ENCODE measurements around the gene PIGT. TPM values are rescaled to one million over a fixed set of nuclear protein-coding genes. Genes with fewer than 3 reads are reported as not detected.
A peak's percentile ranks its signal among the peaks of the same experiment; 100 is the strongest.

Gene PIGT
- total RNA-seq, 1 experiment from 2014 or later = 71.4 TPM

DNA sequence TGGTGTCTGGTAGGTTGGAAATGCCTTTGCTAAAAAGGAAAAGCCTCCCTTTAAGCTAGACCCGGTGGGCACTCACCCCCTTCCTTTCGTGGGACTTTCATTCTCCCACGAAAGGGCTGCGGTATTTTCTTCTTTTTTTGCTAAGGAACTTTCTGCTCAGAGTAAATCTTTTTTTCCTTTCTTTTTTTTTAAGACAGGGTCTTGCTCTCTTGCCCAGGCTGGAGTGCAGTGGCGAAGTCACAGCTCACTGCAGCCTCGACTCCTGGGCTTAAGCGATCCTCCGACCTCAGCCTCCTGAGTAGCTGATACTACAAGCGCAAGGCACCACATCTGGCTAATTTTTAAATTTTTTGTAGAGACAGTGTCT is 41.9 kb upstream of the PIGT start:
- TF ChIP-seq EZH2phosphoT487 (IDR thresholded peaks at IDR 0.05; ENCODE audit: borderline replicate concordance) (no peak), JUND (IDR thresholded peaks at IDR 0.05) (no peak), YY1 (IDR thresholded peaks at IDR 0.05; ENCODE audit: extremely low read depth, insufficient replicate concordance, low read depth, low read length) (no peak), EZH2 (IDR thresholded peaks at IDR 0.05) (no peak), ELF1 (IDR thresholded peaks at IDR 0.05; ENCODE audit: borderline replicate concordance, low read depth) (no peak), SIN3A (IDR thresholded peaks at IDR 0.05; ENCODE audit: low read depth) (no peak), CEBPB (IDR thresholded peaks at IDR 0.05; ENCODE audit: low read depth) (no peak), ZFX (IDR thresholded peaks at IDR 0.05) (no peak)
- TF ChIP-seq, protein P1, sequence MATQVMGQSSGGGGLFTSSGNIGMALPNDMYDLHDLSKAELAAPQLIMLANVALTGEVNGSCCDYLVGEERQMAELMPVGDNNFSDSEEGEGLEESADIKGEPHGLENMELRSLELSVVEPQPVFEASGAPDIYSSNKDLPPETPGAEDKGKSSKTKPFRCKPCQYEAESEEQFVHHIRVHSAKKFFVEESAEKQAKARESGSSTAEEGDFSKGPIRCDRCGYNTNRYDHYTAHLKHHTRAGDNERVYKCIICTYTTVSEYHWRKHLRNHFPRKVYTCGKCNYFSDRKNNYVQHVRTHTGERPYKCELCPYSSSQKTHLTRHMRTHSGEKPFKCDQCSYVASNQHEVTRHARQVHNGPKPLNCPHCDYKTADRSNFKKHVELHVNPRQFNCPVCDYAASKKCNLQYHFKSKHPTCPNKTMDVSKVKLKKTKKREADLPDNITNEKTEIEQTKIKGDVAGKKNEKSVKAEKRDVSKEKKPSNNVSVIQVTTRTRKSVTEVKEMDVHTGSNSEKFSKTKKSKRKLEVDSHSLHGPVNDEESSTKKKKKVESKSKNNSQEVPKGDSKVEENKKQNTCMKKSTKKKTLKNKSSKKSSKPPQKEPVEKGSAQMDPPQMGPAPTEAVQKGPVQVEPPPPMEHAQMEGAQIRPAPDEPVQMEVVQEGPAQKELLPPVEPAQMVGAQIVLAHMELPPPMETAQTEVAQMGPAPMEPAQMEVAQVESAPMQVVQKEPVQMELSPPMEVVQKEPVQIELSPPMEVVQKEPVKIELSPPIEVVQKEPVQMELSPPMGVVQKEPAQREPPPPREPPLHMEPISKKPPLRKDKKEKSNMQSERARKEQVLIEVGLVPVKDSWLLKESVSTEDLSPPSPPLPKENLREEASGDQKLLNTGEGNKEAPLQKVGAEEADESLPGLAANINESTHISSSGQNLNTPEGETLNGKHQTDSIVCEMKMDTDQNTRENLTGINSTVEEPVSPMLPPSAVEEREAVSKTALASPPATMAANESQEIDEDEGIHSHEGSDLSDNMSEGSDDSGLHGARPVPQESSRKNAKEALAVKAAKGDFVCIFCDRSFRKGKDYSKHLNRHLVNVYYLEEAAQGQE (IDR thresholded peaks at IDR 0.05; ENCODE audit: low read depth) = no peak
- TF ChIP-seq, protein P2, sequence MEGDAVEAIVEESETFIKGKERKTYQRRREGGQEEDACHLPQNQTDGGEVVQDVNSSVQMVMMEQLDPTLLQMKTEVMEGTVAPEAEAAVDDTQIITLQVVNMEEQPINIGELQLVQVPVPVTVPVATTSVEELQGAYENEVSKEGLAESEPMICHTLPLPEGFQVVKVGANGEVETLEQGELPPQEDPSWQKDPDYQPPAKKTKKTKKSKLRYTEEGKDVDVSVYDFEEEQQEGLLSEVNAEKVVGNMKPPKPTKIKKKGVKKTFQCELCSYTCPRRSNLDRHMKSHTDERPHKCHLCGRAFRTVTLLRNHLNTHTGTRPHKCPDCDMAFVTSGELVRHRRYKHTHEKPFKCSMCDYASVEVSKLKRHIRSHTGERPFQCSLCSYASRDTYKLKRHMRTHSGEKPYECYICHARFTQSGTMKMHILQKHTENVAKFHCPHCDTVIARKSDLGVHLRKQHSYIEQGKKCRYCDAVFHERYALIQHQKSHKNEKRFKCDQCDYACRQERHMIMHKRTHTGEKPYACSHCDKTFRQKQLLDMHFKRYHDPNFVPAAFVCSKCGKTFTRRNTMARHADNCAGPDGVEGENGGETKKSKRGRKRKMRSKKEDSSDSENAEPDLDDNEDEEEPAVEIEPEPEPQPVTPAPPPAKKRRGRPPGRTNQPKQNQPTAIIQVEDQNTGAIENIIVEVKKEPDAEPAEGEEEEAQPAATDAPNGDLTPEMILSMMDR (IDR thresholded peaks at IDR 0.05 in 2 of 3, conservative IDR thresholded peaks at IDR 0.05 in 1 of 3; ENCODE audit: borderline replicate concordance in 1 of 3, insufficient read depth in 1 of 3, low read depth in 2 of 3, low read length in 2 of 3) = no peak
- TF ChIP-seq, protein P3, sequence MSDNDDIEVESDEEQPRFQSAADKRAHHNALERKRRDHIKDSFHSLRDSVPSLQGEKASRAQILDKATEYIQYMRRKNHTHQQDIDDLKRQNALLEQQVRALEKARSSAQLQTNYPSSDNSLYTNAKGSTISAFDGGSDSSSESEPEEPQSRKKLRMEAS (IDR thresholded peaks at IDR 0.05) = no peak
- TF ChIP-seq, protein P4, sequence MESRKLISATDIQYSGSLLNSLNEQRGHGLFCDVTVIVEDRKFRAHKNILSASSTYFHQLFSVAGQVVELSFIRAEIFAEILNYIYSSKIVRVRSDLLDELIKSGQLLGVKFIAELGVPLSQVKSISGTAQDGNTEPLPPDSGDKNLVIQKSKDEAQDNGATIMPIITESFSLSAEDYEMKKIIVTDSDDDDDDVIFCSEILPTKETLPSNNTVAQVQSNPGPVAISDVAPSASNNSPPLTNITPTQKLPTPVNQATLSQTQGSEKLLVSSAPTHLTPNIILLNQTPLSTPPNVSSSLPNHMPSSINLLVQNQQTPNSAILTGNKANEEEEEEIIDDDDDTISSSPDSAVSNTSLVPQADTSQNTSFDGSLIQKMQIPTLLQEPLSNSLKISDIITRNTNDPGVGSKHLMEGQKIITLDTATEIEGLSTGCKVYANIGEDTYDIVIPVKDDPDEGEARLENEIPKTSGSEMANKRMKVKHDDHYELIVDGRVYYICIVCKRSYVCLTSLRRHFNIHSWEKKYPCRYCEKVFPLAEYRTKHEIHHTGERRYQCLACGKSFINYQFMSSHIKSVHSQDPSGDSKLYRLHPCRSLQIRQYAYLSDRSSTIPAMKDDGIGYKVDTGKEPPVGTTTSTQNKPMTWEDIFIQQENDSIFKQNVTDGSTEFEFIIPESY (IDR thresholded peaks at IDR 0.05; ENCODE audit: extremely low read depth, insufficient replicate concordance, low read length) = no peak
- ChIA-PET RAD21 (ENCODE audit: low non-redundant PET in 1 of 2, low total read pairs in 2 of 2, uncharacterized antibody in 2 of 2, unreplicated experiment in 2 of 2) (interaction anchor here in 1 of 2 experiments (1.5 to 2.1 kb wide), 2 partner anchors 54 to 63 kb away, joined by 4 to 16 read pairs; no protein-coding TSS in a partner anchor), POLR2A (interaction anchor here (0.8 to 2.2 kb wide), 4 partner anchors 10 to 63 kb away, joined by 3 to 9 read pairs (median 4); partner anchors contain the start of gene SYS1), CTCF (interaction anchor here (1.0 to 8.3 kb wide), 22 partner anchors 8 to 397 kb away, joined by 3 to 61 read pairs (median 4); partner anchors contain the start of genes PIGT and SYS1)
- H2AFZ ChIP-seq (ENCODE audit: low read depth, low read length, poor library complexity, severe bottlenecking) = no peak overlapping the region
- H3K36me3 ChIP-seq (ENCODE audit: control insufficient read depth in 1 of 2, insufficient read depth in 2 of 2, low read length in 2 of 2) = no peaks in the 10 kb centered on the region
- H3K9me2 ChIP-seq (ENCODE audit: insufficient read depth) = no peaks in the 10 kb centered on the region
- intact Hi-C loops (cut with micrococcal nuclease) = loop anchor here (1.0 to 2.0 kb wide), 3 partner anchors 42 to 397 kb away; partner anchors contain the start of gene PIGT
- H3K4me3 ChIP-seq (replicated peaks in 1 of 2; ENCODE audit: low read depth in 1 of 2, low read length in 2 of 2) = no peak overlapping the region
- BruUV-seq (replicated peaks) = no TSS peak
- DNase-seq (ENCODE audit: low read depth, low spot score) (no peak), ATAC-seq (no peak)
- peak overlapping the region; percentile 58 for H3K4me2 ChIP-seq (ENCODE audit: low read length)
- H3K9ac ChIP-seq (ENCODE audit: low read length) = no peak overlapping the region
- no peaks in the 10 kb centered on the region for H3K9me3 ChIP-seq (ENCODE audit: control insufficient read depth in 1 of 2, insufficient read depth in 1 of 2, low read depth in 1 of 2, low read length in 2 of 2)
- no peak overlapping the region for H3K27ac ChIP-seq (ENCODE audit: low read depth, low read length)
- H4K20me1 ChIP-seq (ENCODE audit: insufficient read depth) = no peaks in the 10 kb centered on the region
- no peaks in the 10 kb centered on the region for H3K79me2 ChIP-seq (ENCODE audit: insufficient read depth, low read length)
- no peaks in the 10 kb centered on the region for H3K27me3 ChIP-seq (ENCODE audit: insufficient read depth, low read length)
- H3K4me1 ChIP-seq (ENCODE audit: control insufficient read depth in 1 of 2, insufficient read depth in 2 of 2, low read length in 2 of 2) = peaks cover 0 to 19% of the 10 kb centered on the region in 2 experiments; a peak in 2 of 4 replicates
